K562 (cell line): Measurements from ENCODE around the gene SPATA21. TPM values are rescaled to one million over a fixed set of nuclear protein-coding genes. Genes with fewer than 3 reads are reported as not detected.

ENCODE experiments used
- ATAC-seq: fragments of 200-7000 bp; cut with Tn5 transposase; 3 replicates; pipeline ENCODE4 v1.9.1; 2020; ENCODE audit warnings: moderate library complexity
- BruUV-seq: library from RNA; stranded (reverse); fragments of 400-500 nt; replicated peaks from 2 replicates; lab custom pipeline; 2021; lab: Mats Ljungman, UMichigan
- CTCF ChIA-PET: fragments of 300-600 bp; formaldehyde crosslinking; extraction: SDS; loops from one replicate; lab custom pipeline; 2021; ENCODE audit warnings: low intra/inter-chr PET ratio; lab: Yijun Ruan, JAX
- POLR2A ChIA-PET: fragments of 300-600, 350-650 bp; sonication (Branson Sonifier 250); formaldehyde crosslinking; extraction: SDS; loops from one replicate; lab custom pipeline; 2021; ENCODE audit warnings: antibody characterized with exemption, inconsistent platforms; lab: Yijun Ruan, JAX
- DNase-seq, 4 experiments: peaks; one replicate each; pipeline versions ENCODE4 v3.0.0 to v3.0.0-alpha.2; 2011 to 2018; ENCODE audit warnings: low spot score in 3 of 4, mixed read lengths in 3 of 4; ENCODE audit errors: extremely low read depth in 1 of 4
- FAIRE-seq: peaks from 2 replicates; lab custom pipeline; 2011; peaks lifted over from hg19 to GRCh38; lab: Jason Lieb, UNC
- H2AFZ ChIP-seq: 2 replicates; pipeline ENCODE4 v1.6.0; 2011; ENCODE audit warnings: low read depth, low read length, control low read depth, inconsistent platforms
- H3K27ac ChIP-seq: fragments of 200-600 bp; 3 replicates; pipeline ENCODE4 v1.8.0; 2011; ENCODE audit warnings: low read depth, mild to moderate bottlenecking, control low read depth, inconsistent platforms, low read length, moderate library complexity, mixed read lengths; ENCODE audit errors: extremely low read depth
- H3K27me3 ChIP-seq, 2 experiments: fragments of 300-600 bp in 1 of 2; 2 replicates in 1 of 2; 3 replicates in 1 of 2; pipeline versions ENCODE4 v1.6.0 to v1.8.0; 2011; ENCODE audit warnings: inconsistent platforms in 2 of 2, low read length in 2 of 2, mild to moderate bottlenecking in 1 of 2, mixed read lengths in 1 of 2, moderate library complexity in 1 of 2; ENCODE audit not compliant: control insufficient read depth in 2 of 2, insufficient read depth in 2 of 2
- H3K36me3 ChIP-seq: fragments of 300-600 bp; 3 replicates; pipeline ENCODE4 v1.8.0; 2011; ENCODE audit warnings: mild to moderate bottlenecking, low read length, inconsistent platforms; ENCODE audit not compliant: control insufficient read depth, insufficient read depth
- H3K4me1 ChIP-seq, 2 experiments: fragments of 200-600 bp in 1 of 2; replicated peaks in 1 of 2; 2 replicates in 1 of 2; 3 replicates in 1 of 2; pipeline versions ENCODE4 v1.5.1 to v1.8.0; 2011; ENCODE audit warnings: inconsistent platforms in 2 of 2, low read length in 2 of 2, mild to moderate bottlenecking in 1 of 2, mixed read lengths in 1 of 2, moderate library complexity in 1 of 2; ENCODE audit not compliant: control insufficient read depth in 2 of 2, insufficient read depth in 2 of 2
- H3K4me2 ChIP-seq: 2 replicates; pipeline ENCODE4 v1.6.1; 2011; ENCODE audit warnings: low read length, control low read depth, inconsistent platforms, mixed read lengths; ENCODE audit not compliant: insufficient read depth
- H3K4me3 ChIP-seq: fragments of 200-600 bp; sonication (generic), shearing (Covaris generic); 2 replicates; pipeline ENCODE4 v1.5.1; 2016; ENCODE audit warnings: control low read depth, inconsistent platforms
- H3K79me2 ChIP-seq: fragments of 200-600 bp; 3 replicates; pipeline ENCODE4 v1.8.0; 2011; ENCODE audit warnings: low read length, inconsistent platforms; ENCODE audit not compliant: control insufficient read depth, insufficient read depth
- H3K9ac ChIP-seq, 2 experiments: 2 replicates each; pipeline versions ENCODE4 v1.6.0 to v1.6.1; 2011; ENCODE audit warnings: low read depth in 2 of 2, low read length in 2 of 2, control low read depth in 1 of 2, inconsistent platforms in 1 of 2, mild to moderate bottlenecking in 1 of 2, mixed read lengths in 1 of 2; ENCODE audit not compliant: insufficient read depth in 1 of 2
- H3K9me1 ChIP-seq: one replicate; pipeline ENCODE4 v1.6.0; 2011; ENCODE audit warnings: inconsistent platforms, mild to moderate bottlenecking, low read length, moderate library complexity; ENCODE audit not compliant: control insufficient read depth, insufficient read depth
- H3K9me3 ChIP-seq: replicated peaks from 2 replicates; pipeline ENCODE4 v1.5.1; 2011; ENCODE audit warnings: low read depth, low read length, inconsistent platforms; ENCODE audit not compliant: control insufficient read depth, insufficient read depth
- H4K20me1 ChIP-seq: replicated peaks from 2 replicates; pipeline ENCODE4 v1.6.1; 2011; ENCODE audit warnings: low read length, inconsistent platforms, mixed read lengths; ENCODE audit not compliant: control insufficient read depth, insufficient read depth
- CCNT2 ChIP-seq: IDR thresholded peaks from 2 replicates; pipeline ENCODE4 v1.6.1; 2011; ENCODE audit warnings: borderline replicate concordance, low read depth, mild to moderate bottlenecking, moderate library complexity, mixed read lengths, low read length; ENCODE audit not compliant: insufficient read length; ENCODE audit errors: extremely low read depth
- CREB5 ChIP-seq: fragments of 250-450 bp; sonication (Bioruptor Pico); IDR thresholded peaks from 2 replicates; pipeline ENCODE4 v1.5.0; 2020; ENCODE audit warnings: mild to moderate bottlenecking
- FIP1L1 ChIP-seq: fragments of 200-400 bp; formaldehyde crosslinking; IDR thresholded peaks from 2 replicates; pipeline ENCODE4 v1.6.1; 2018; ENCODE audit warnings: mild to moderate bottlenecking, low read depth, low read length; ENCODE audit not compliant: poor library complexity, severe bottlenecking
- MBD2 ChIP-seq: sonication (generic); IDR thresholded peaks from 2 replicates; pipeline ENCODE4 v1.6.1; 2016; ENCODE audit warnings: low read depth, borderline replicate concordance
- RBM14 ChIP-seq: fragments of 200-400 bp; formaldehyde crosslinking; IDR thresholded peaks from 2 replicates; pipeline ENCODE4 v1.6.1; 2018; ENCODE audit warnings: low read depth, mild to moderate bottlenecking, low read length, moderate library complexity, borderline replicate concordance; ENCODE audit not compliant: insufficient read depth
- RBM22 ChIP-seq: fragments of 200-400 bp; formaldehyde crosslinking; IDR thresholded peaks from 2 replicates; pipeline ENCODE4 v1.6.1; 2018; ENCODE audit warnings: low read length, low read depth; ENCODE audit not compliant: poor library complexity, severe bottlenecking
- ZNF778 ChIP-seq: fragments of 450-650 bp; formaldehyde crosslinking; IDR thresholded peaks from 2 replicates; pipeline ENCODE4 v1.4.0; 2020; ENCODE audit warnings: mild to moderate bottlenecking, moderate library complexity
- WGBS: fragments of 100-300 bp; shearing (Covaris generic); methylation state at CpG from one replicate; pipeline ENCODE4 v1.1.6; 2016; ENCODE audit warnings: low coverage, mixed read lengths; ENCODE audit not compliant: insufficient coverage; ENCODE audit errors: missing lambda C conversion rate; 5-methylcytosine and 5-hydroxymethylcytosine counted together
- in situ Hi-C: fragments of 300-500 bp; cut with MboI; formaldehyde crosslinking; loops from 4 replicates; pipeline ENCODE4 v1.15.0; 2018; ENCODE audit warnings: inconsistent platforms, mixed read lengths
- intact Hi-C: fragments of 100-400 bp; cut with micrococcal nuclease; formaldehyde crosslinking; loops from 2 replicates; pipeline ENCODE4 v1.14.2; 2022
- polyA plus RNA-seq, 8 experiments: library from polyadenylated mRNA; depleted of rRNA in 4 of 8; stranded (reverse) in 5 of 8; unstranded in 3 of 8; fragments of >200 nt; fragmentation: Nextera tagmentation in 2 of 8; fragmentation: Illumina TruSeq in 1 of 8; extraction: Ambion mirVana in 2 of 8; extraction: Trizol in 1 of 8; gene quantifications; 2 replicates each; pipeline versions ENCODE4 v1.2.1 to v1.2.3, GENCODE V29; 2011 to 2014; ENCODE audit warnings: inconsistent platforms in 1 of 8, missing spikeins in 1 of 8
- total RNA-seq, 7 experiments: library from RNA; depleted of rRNA in 6 of 7; stranded (reverse); fragments of >200 nt in 6 of 7; fragmentation: Illumina TruSeq in 2 of 7; extraction: Trizol in 2 of 7; gene quantifications; 2 replicates each; pipeline versions ENCODE4 v1.2.1 to v1.2.3, GENCODE V29; 2011 to 2021; ENCODE audit warnings: low replicate concordance in 1 of 7

The SPATA21 gene
- total and polyA plus RNA-seq, 9 of the 15 experiments (the other 6 are each of a cell fraction or from before 2014, with no cell fraction given), result 0.10 to 0.36 (median 0.13) TPM; not detected in 3

- Histone ChIP-seq H2AFZ (no peak overlapping the region), H3K4me3 (no peak overlapping the region), H3K36me3 (peaks cover 5% of the 10 kb centered on the region; the same call in 1 of the 3 replicates), H3K9ac (no peak overlapping the region), H3K9me1 (no peaks in the 10 kb centered on the region), H3K27ac (no peak overlapping the region), H3K9me3 (no peaks in the 10 kb centered on the region), H3K27me3 (no peaks in the 10 kb centered on the region), H3K4me1 (peaks cover 14 to 16% of the 10 kb centered on the region in 2 experiments), H4K20me1 (peaks cover 4% of the 10 kb centered on the region; the same call in 1 of the 2 replicates), H3K4me2 (no peak overlapping the region), H3K79me2 (peaks cover 32% of the 10 kb centered on the region)
- no peak for DNase-seq
- 81% methylated on average over 2 of the region's 2 CpGs for WGBS
- in situ Hi-C loops, result no loop called here
- no peak for ATAC-seq
- no peak for TF ChIP-seq MBD2
- no peak for TF ChIP-seq FIP1L1
- no peak for TF ChIP-seq RBM22
- TF ChIP-seq CREB5 (CRISPR knock-in tag), result no peak
- no peak for TF ChIP-seq RBM14
- TF ChIP-seq CCNT2, result no peak
- no peak for TF ChIP-seq ZNF778 (CRISPR knock-in tag)
- CTCF ChIA-PET, result no interaction called here
- intact Hi-C loops, result loop anchor here (5.0 kb wide), 2 partner anchors 87 to 107 kb away; no protein-coding TSS in a partner anchor
- no TSS peak for BruUV-seq
- POLR2A ChIA-PET, result interaction anchor here (0.7 to 4.2 kb wide), 7 partner anchors 9 to 22 kb away, joined by 3 to 33 read pairs (median 4); no protein-coding TSS in a partner anchor
- FAIRE-seq, result no peak
These were observed 82.6 kb downstream of the SPATA21 start for GRCh38 chr1:16354619-16355018.
